NB4 (cell line): ENCODE data around the gene ASXL3.

ENCODE experiments used
- POLR2A ChIP-seq: IDR thresholded peaks from 2 replicates; pipeline ENCODE4 v1.6.1; 2011; ENCODE audit warnings: mild to moderate bottlenecking; ENCODE audit not compliant: insufficient read length; ENCODE audit errors: extremely low read depth
- TF ChIP-seq, protein P1 (sequence below): IDR thresholded peaks from one replicate; pipeline ENCODE4 v1.5.1; 2012; ENCODE audit warnings: low read depth, low read length
- TF ChIP-seq, protein P2 (sequence below): IDR thresholded peaks from 2 replicates; pipeline ENCODE4 v1.6.1; 2011; ENCODE audit warnings: low read depth, low read length

DNA sequence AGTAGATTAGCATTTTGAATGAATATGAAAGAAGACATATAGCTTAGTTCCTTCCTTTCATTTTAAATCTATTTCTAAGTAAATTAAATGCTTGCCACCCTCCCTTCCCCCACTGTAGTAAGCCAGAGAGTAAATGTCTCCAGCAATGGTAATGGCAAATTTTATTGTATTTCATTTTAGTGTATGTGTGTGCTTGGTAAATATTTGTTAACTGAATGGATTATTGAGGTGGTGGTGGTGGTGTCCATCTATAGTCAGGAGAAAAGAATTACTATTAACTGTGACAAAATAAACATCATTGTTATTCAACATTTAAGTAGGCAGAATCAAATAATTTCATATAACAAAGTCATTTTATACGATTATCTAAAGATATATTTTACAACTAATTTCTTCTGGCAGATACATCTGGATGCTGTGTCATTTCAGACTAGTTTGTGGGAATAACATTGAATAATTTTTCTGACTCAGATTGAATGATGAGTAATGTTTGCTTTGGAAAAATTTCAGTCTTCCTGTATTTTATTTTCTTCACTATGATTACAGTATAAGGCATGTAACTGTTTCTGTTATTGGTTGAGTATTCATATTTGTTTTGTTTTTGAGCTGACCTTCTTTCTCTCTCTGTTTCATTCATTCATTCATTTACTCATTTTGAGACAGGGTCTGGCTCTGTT lies 18.3 kb downstream of the ASXL3 start:
- TF ChIP-seq POLR2A: no peak
- TF ChIP-seq, protein P1, sequence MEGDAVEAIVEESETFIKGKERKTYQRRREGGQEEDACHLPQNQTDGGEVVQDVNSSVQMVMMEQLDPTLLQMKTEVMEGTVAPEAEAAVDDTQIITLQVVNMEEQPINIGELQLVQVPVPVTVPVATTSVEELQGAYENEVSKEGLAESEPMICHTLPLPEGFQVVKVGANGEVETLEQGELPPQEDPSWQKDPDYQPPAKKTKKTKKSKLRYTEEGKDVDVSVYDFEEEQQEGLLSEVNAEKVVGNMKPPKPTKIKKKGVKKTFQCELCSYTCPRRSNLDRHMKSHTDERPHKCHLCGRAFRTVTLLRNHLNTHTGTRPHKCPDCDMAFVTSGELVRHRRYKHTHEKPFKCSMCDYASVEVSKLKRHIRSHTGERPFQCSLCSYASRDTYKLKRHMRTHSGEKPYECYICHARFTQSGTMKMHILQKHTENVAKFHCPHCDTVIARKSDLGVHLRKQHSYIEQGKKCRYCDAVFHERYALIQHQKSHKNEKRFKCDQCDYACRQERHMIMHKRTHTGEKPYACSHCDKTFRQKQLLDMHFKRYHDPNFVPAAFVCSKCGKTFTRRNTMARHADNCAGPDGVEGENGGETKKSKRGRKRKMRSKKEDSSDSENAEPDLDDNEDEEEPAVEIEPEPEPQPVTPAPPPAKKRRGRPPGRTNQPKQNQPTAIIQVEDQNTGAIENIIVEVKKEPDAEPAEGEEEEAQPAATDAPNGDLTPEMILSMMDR: no peak
- TF ChIP-seq, protein P2, sequence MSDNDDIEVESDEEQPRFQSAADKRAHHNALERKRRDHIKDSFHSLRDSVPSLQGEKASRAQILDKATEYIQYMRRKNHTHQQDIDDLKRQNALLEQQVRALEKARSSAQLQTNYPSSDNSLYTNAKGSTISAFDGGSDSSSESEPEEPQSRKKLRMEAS: no peak
